HG02870 (cell line): ENCODE measurements around the gene TAS2R19.
"Not testable (repeated sequence)": the region's sequence is repeated elsewhere in the genome, so short reads cannot be mapped to it uniquely, and the experiment has no call there.

Source experiments
- ATAC-seq: cut with Tn5 transposase; IDR thresholded peaks from one replicate; pipeline ENCODE4 v1.9.1; 2021; ENCODE audit warnings: mild to moderate bottlenecking, moderate library complexity; ENCODE audit not compliant: unreplicated experiment

The TAS2R19 gene, protein sequence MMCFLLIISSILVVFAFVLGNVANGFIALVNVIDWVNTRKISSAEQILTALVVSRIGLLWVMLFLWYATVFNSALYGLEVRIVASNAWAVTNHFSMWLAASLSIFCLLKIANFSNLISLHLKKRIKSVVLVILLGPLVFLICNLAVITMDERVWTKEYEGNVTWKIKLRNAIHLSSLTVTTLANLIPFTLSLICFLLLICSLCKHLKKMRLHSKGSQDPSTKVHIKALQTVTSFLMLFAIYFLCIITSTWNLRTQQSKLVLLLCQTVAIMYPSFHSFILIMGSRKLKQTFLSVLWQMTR

DNA sequence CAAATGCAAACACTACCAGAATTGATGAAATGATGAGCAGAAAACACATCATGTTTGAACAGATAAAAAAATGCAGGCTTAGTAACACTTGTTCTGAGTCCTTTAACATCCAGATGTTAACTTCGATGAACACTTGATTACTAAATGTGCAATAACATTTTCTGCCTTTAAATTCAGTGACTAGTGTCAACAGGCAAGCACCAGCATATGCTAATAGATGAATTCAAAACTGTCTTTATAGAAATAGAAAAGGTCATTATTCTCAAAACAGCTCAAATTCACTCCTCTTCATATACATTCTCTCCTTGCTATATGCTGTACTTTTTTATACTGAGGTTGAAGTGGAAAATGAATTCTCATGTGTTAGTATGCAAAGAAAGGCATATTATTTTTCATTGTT is at the start of gene TAS2R19:
Gene TAS2R19, minus strand, starts transcription at position 101 of the 400 bp plus-strand sequence. Its CDS starts 49 bp downstream, at position 52.
- no peak for ATAC-seq

GRCh38 chr12:11071414-11071813 is 49.0 kb upstream of the TAS2R19 start:
- ATAC-seq, result no peak

- ATAC-seq, result no peak
Measured at GRCh38 chr12:11070999-11071398, 48.6 kb upstream of the TAS2R19 start.

DNA sequence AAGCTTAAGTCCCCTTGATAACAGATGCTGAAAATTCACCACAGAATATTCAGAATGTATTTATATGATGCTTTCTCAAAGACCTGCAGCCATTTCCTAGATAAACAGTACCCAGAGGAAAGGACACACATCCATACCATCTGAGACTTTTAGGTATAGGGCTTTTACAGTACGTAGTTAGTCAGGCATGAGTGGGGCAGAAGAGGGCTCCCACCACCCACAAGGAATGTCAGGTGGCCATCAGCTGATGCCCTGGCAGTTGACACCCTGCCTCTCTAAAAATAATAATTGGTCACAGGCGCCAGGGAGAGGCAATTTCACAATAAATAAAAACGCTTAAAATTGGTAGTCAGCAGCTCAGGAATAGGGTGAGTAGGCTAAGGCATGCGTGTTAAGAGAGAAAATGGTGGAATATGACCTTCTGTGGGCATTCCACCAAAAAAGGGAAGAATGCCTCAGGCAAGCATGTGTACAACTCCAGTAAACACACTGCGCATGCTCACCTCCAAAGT is 47.5 kb upstream of the TAS2R19 start:
- ATAC-seq, result no peak

DNA sequence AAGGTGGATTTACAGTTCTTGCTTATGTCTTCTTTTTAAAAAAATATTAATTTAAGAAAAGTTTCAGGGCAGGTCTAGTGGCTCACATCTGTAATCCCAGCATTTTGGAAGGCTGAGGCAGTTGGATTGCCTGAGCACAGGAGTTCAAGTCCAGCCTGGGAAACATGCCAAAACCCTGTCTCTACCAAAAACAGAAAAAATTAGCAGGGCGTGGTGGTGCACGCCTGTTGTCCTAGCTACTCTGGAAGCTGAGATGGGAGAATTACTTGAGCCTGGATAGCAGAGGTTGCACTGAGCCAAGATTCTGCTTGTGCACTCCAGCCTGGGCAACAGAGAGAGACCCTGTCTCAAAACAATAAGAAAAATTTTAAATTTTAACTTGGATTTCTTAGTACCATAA is 45.1 kb upstream of the TAS2R19 start:
- no peak for ATAC-seq

GRCh38 chr12:11062194-11062593 is 39.8 kb upstream of the TAS2R19 start, which contains the start of gene TAS2R46:
TAS2R46 (minus strand) TSS chr12:11062294; CDS start chr12:11062294, 0 bp downstream.
- ATAC-seq, result not testable (repeated sequence)

DNA sequence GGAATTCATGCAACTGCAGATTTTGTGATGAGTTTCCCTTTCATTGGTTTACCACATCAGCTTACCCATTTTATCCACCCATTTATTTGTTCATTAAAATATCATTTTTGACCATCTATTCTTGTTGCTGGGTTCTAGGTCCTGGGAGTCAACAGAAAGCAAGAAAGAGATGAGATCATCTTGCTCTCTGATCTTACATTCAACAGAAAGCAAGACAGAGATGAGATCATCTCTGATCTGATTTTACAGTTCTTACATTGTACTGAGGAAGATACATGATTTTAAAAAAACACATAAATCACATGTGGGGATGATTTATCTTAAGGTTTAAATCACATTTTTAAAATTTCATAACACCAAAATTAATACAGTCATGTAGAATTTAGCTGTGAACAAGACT is 37.4 kb upstream of the TAS2R19 start:
- no peak for ATAC-seq

GRCh38 chr12:11059041-11059440 is 36.6 kb upstream of the TAS2R19 start:
- no peak for ATAC-seq

DNA sequence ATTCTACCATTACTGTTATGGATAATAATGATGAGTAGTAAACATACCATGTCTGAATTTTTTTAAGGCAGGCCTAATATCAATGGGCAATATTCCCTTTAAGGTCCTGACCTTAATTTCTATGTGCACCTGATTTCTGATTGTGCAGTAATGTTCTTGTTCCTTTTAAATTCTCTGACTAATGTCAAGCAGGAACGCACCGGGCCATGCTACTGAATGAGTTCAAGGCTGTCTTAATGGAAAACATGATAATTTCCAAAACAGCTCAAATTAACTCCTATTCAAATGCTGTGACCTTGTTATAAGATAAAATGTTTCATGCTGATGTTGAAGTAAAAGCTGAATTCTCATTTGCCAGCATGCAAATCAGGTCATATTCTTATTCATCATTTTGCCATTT is 32.9 kb upstream of the TAS2R19 start:
- ATAC-seq, result no peak

- not testable (repeated sequence) for ATAC-seq
Measured at GRCh38 chr12:11049806-11050531, 27.5 kb upstream of the TAS2R19 start.

DNA sequence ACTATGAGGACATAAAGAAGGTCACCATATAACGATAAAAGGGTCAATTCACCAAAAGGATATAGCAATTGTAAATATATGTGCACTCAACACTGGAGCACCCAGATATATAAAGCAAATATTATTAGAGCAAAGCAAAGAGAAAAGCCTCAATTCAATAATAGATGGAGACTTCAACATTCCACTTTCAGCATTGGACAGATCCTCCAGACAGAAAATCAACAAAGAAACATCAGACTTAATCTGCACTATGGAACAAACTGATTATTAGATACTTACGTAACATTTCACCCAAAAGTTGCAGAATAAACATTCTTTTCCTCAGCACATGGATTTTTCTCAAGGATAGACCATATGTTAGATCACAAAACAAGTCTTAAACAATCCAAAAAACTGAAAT is 18.9 kb upstream of the TAS2R19 start:
- ATAC-seq, result not testable (repeated sequence)

DNA sequence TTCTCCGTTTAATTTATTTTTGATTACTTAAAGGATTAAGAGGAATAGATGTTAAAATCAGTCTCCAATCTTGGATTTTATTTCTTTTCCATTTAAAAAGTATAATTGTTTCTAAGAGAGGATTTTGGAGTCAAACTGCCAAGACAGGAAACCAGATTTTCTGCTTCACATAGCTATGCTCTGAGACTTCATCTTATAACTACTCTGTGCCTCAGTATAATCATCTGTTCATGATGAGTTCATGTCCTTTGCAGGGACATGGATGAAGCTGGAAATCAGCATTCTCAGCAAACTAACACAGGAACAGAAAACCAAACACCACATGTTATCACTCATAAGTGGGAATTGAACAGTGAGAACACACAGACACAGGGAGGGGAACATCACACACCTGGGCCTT is 17.7 kb upstream of the TAS2R19 start:
- no peak for ATAC-seq

GRCh38 chr12:11039171-11039570 is 16.8 kb upstream of the TAS2R19 start:
- ATAC-seq, result no peak

- not testable (repeated sequence) for ATAC-seq
Measured at GRCh38 chr12:11033959-11034358, 11.5 kb upstream of the TAS2R19 start.

GRCh38 chr12:11031307-11031706 is 8.9 kb upstream of the TAS2R19 start, which contains the start of gene TAS2R31:
TAS2R31 (minus strand) TSS chr12:11031407; CDS start chr12:11031335, 72 bp downstream.
- ATAC-seq, result no peak

DNA sequence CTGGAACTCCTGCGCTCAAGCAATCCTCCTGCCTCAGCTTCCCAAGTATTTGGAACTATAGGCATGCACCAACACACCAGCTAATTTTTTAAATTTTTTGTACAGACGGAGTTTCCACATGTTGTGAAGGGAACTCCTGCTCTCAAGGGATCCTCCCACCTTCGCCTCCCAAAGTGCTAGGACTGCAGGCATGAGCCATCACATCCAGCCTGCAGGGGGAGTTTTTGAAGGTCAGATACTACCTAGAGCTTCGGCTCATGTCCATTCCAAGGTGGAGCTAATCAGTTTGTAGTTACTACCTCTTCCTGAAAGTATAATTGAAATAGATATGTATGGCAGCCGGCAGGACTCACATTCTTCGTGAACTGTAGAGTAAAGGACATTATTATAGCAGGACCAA is 3.7 kb upstream of the TAS2R19 start:
- ATAC-seq, result no peak

- no peak for ATAC-seq
Measured at GRCh38 chr12:11023387-11023786, 967 bp upstream of the TAS2R19 start.

DNA sequence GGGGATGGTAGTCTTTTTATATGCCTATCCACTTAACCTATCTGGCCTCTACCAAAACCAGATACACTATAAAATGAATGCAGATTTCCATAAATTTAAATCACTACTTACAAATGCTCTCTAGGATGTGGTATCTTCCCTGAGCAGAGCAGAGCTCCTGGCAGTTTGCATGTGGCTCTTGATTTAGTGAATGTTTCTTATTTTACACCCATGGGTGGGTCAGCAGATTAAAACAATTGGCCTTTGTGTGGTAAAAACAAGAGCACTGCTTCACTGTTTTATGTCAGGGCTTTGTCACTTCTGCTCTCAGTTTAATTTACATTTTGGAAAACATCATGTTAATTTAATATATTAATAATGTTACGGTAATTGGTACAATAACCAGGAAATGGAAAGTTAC is 5.5 kb downstream of the TAS2R19 start:
- no peak for ATAC-seq

- no peak for ATAC-seq
Measured at GRCh38 chr12:11015775-11016430, 6.5 kb downstream of the TAS2R19 start.

DNA sequence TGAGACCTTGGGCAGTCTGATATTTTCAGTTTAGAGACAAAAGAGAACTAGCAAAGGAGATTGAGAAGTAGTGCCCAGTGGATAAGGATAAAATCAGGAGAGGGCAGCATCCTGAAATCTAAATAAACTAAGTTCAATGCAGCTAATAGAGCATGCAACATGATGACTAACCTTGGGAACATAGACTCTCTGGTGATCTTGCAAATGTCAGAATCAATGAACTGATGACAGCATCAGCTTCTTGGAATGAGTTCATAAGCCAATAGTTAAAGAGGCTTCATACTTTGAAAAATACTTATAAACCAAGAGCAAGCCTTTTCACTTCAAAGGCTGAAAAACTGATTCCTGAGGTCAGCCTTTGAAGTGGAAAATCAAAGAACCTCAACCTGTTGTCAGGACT is 8.2 kb downstream of the TAS2R19 start:
- ATAC-seq, result no peak

DNA sequence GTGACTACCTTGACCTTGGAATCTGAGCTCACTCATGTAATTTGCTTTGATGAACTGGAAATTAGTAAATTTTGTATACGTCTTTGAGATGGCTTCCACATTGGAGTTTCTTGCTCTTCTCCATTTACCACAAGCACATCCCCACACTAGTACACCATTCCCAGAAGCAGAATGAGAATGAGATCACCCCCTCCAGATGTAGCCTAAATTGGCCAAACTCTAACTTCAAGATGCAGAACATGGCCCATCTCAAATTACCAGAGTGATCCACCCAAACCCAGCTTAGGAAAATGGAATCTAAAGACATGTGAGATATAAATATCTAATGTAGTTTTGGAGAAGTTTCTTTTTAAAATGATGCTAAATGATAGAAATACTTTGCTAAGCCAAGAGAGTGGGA is 14.8 kb downstream of the TAS2R19 start:
- no peak for ATAC-seq
